HG03045 (cell line): ENCODE results near the gene CCNJL.
"Not testable (repeated sequence)": the region's sequence is repeated elsewhere in the genome, so short reads cannot be mapped to it uniquely, and the experiment has no call there.

ENCODE experiments used
- ATAC-seq: cut with Tn5 transposase; IDR thresholded peaks from one replicate; pipeline ENCODE4 v1.9.1; 2021; ENCODE audit warnings: mild to moderate bottlenecking, moderate library complexity; ENCODE audit not compliant: unreplicated experiment

Gene CCNJL

GRCh38 chr5:160312134-160312959 lies at the start of gene CCNJL:
Gene CCNJL (minus strand): TSS chr5:160312564. CDS start chr5:160311923, 641 bp downstream.
- ATAC-seq = no peak

- no peak for ATAC-seq
These were observed 49.4 kb upstream of the CCNJL start for GRCh38 chr5:160361624-160362228.

GRCh38 chr5:160360310-160360709 lies 47.9 kb upstream of the CCNJL start:
- ATAC-seq = no peak

GRCh38 chr5:160359816-160360215 lies 47.5 kb upstream of the CCNJL start:
- ATAC-seq = no peak

GRCh38 chr5:160359242-160359641 lies 46.9 kb upstream of the CCNJL start:
- no peak for ATAC-seq

- ATAC-seq = no peak
These were observed 45.6 kb upstream of the CCNJL start for GRCh38 chr5:160357861-160358411.

- ATAC-seq = no peak
These were observed 45.0 kb upstream of the CCNJL start for GRCh38 chr5:160357394-160357793.

GRCh38 chr5:160356550-160357347 lies 44.4 kb upstream of the CCNJL start:
- ATAC-seq = no peak

- no peak for ATAC-seq
These were observed 42.3 kb upstream of the CCNJL start for GRCh38 chr5:160354666-160355065.

- ATAC-seq = no peak
These were observed 41.0 kb upstream of the CCNJL start for GRCh38 chr5:160353379-160353778.

GRCh38 chr5:160352308-160352707 lies 39.9 kb upstream of the CCNJL start:
- ATAC-seq = no peak

GRCh38 chr5:160349935-160350303 lies 37.6 kb upstream of the CCNJL start:
- no peak for ATAC-seq

- ATAC-seq = no peak
These were observed 37.0 kb upstream of the CCNJL start for GRCh38 chr5:160349249-160349934.

GRCh38 chr5:160348080-160348479 lies 35.7 kb upstream of the CCNJL start:
- no peak for ATAC-seq

GRCh38 chr5:160347448-160347847 lies 35.1 kb upstream of the CCNJL start:
- ATAC-seq = no peak

GRCh38 chr5:160342413-160342941 lies 30.1 kb upstream of the CCNJL start:
- no peak for ATAC-seq

- no peak for ATAC-seq
These were observed 29.0 kb upstream of the CCNJL start for GRCh38 chr5:160341309-160341870.

- not testable (repeated sequence) for ATAC-seq
These were observed 28.1 kb upstream of the CCNJL start for GRCh38 chr5:160340513-160340912.

GRCh38 chr5:160339406-160340130 lies 27.2 kb upstream of the CCNJL start:
- no peak for ATAC-seq
